ENCODE measurements around the gene KLK12. TPM values are rescaled to one million over a fixed set of nuclear protein-coding genes. Genes with fewer than 3 reads are reported as not detected.
"Not testable (repeated sequence)": the region's sequence is repeated elsewhere in the genome, so short reads cannot be mapped to it uniquely, and the experiment has no call there.

The KLK12 gene
- polyA plus RNA-seq, 10 donors: not detected

DNA sequence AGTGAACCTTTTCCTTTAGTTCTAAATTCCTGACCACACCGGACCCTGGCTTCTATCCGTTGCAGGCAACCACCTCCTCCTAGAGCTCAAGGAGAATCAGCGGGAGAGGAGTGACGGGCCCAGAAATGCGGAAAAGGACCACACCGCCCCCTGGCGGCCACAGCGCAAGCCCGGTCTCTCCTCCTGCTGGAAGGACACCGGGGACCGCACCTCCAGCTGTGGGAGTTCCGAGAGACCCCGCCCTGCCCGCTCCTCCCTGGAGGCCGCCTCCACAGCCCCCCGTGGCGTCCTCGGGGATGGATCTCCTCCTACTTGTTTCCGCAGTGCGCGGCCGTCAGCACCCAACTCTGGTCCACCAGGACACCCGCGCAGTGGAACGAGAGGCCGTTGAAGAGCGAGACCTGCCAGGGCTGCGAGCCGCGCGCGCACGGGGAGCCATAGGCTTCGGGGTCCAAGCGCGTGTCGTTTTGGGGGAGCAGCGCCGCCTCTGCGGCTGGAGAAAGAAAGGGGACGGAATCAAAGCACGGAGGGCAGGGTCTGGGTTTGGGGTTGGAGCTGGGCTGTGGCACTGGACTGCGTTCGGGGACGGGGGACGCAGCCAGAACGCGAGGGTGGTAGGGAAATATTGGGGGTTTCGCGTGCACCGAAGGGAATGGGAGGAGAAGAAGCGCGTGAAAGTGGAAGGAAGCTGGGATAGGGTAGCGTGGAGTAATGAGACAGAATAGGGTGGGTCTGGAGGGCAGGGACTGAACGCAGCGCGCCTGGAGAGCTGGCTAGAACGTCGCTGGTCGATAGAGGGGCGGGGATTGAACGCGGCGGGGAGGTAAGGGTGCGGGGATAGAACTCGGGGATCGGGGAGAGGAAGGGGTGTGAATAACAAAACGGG is 17.8 kb downstream of the KLK12 start:
- peak in 1 of 3 donors; percentile 67 for DNase-seq

DNA sequence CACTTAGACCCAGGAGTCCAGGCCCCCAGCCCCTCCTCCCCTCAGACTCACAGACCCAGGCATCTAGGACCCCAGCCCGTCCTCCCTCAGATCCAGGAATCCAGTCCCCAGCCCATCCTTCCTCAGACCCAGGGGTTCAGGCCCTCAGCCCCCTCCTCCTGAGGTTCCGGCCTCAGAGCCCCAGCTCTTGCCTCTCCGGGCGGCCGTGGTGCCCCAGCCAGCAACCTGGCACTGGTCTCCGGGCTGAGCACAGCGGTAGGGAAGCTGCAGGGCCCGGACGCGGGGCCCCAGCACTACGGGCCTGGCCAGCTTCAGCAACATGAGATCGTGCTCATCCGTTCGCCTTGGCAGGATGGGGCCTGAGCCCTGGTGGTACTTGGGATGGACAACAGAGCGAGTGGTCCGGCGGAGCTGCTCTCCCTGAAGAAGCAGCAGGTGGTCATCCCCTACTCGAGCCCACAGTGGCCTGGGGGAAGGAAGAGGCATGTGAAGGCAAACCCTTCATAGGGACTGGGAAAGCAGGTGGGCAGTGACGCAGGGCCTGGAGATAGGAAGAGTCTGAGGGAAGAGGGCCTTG is 19.0 kb downstream of the KLK12 start:
- no peak for DNase-seq

DNA sequence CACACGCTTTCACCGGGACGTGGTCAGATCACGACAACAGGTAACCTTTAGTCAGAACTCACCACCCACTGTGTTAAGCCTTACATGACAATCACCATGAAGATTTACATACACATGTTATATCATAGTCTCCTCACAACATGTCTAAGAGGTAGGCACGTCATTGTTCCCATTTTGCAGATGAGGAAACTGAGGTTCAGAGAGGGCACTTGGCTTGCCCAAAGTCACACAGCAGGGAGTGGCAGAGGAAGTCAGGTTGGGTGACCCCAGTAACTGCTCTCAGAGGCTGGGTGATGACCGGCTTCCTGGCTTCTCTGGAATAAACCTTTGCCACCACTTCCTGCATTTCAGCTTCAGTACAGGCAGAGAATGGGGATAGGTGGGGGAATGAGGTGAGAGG is 20.6 kb downstream of the KLK12 start:
- no peak for DNase-seq

DNA sequence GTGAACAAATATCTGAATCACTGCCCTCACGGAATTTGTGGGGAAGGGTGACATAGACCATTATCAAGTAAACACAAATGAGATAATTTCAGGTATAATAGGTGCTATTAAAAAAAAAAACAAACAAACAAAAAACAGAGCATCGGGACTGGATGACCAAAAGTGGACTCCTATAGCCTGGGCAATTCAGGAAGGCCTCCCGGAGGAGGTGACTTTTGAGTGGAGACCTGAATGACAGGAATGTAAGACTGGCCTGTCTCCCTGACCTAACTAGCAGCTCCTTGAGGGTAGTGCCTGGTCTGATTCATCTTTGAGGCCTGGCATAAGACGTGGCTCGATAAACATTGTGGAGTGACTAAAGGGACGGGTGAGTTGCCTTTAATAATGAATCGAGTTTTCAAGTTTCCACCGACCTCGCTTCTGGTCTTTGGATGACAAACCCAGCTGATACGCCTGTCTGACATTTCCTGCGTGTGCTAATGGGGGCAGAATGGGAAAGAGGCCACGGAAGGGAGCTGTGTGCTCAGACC is 22.1 kb downstream of the KLK12 start:
- DNase-seq: no peak

- no peak for DNase-seq
Observed at GRCh38 chr19:51010066-51010795, 24.6 kb downstream of the KLK12 start.

DNA sequence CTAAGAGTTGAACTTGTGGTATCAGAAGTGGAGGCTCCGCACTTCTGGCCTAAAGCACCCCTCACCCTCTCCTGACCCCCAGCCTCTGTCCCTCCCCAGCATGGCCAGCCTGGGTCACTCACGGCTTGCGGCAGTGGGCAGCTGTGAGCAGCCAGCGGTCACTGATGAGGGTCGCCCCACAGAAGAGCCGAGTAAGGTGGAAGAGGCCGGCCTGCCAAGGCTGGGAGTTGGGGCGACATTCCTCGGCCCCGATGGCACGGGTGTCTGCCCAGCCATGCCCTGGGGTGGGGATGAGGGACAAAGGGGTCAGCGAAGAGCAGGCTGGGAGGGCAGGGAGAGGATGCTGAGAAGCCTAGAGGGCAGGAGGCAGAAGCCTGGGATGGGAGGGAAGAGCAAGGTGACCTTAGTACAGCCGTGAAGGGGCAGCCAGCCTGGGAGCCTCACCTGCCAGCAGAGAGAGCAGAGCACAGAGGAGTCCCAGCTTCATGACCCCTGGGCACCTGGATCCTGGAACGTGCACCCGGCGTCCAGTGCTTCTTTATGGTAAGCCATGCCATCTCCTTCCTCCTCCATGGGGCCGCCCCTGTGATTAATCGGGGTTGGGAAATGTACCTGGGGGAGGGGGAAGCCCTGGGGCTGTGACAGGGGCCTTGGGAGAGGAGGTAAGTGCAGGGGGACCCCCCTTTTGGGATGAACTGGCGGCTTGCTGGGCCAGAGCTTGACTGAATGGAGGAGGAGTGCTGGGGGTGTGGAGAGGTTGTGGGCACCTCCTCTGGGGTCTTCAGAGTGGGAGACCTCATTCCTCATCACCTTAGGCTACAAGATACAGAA is 25.5 kb downstream of the KLK12 start:
- no peak for DNase-seq

GRCh38 chr19:51007488-51007887 is 27.3 kb downstream of the KLK12 start:
- no peak for DNase-seq

DNA sequence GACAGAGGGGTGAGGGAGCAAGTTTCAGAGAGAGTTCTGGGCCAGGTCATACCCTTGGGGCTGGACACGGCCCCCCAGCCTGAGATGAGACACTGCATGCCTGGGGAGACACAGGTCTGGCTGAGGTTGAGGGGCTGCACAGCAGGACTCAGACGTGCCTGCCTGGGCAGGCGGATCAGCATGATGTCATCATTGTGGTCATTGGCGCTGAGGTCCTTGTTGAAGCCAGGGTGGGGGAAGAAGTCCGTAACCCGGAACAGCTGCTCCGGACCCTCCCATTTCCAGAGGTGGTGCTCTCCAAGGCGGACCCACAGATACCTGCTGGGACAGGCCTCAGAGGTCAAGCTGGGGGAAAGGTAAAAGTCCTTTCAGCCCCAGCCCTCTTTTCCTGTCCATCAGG is 28.4 kb downstream of the KLK12 start:
- no peak for DNase-seq

DNA sequence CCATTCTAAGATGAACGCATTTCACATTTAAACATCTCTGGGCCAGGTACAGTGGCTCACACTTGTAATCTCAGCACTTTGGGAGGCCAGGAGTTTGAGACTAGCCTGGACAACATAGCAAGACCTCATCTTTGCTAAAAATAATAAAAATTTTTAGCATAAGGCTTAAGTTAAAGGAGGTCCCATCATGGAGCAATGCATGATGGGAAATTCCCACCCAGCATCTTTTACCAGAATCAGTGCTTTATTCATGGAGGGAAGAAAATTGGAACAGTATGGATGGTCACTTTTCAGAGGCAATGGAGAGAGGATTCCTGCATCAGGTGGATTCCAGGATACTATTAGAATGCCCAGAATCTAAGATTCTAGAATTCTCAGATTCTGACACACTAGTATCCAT is 29.6 kb downstream of the KLK12 start:
- no peak for DNase-seq

DNA sequence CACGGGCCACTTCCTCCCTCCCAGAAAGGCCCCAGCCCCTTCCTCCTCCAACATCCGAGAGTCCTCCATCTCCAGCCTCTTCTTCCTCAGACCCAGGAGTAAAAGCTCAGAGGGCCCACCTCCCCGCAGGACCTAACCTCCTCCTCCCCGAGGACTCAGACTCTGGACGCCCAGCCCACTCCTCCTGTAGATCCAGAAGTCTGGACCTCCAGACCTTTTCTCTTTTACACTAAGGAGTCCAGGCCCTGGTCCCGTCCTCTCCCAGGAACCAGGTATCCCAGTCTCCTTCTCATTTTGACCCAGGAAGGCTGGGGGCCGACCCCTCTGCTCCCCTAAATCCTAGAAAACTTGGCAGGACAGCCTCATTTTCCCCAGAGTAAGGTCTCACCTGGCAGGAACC is 31.5 kb downstream of the KLK12 start:
- no peak for DNase-seq

DNA sequence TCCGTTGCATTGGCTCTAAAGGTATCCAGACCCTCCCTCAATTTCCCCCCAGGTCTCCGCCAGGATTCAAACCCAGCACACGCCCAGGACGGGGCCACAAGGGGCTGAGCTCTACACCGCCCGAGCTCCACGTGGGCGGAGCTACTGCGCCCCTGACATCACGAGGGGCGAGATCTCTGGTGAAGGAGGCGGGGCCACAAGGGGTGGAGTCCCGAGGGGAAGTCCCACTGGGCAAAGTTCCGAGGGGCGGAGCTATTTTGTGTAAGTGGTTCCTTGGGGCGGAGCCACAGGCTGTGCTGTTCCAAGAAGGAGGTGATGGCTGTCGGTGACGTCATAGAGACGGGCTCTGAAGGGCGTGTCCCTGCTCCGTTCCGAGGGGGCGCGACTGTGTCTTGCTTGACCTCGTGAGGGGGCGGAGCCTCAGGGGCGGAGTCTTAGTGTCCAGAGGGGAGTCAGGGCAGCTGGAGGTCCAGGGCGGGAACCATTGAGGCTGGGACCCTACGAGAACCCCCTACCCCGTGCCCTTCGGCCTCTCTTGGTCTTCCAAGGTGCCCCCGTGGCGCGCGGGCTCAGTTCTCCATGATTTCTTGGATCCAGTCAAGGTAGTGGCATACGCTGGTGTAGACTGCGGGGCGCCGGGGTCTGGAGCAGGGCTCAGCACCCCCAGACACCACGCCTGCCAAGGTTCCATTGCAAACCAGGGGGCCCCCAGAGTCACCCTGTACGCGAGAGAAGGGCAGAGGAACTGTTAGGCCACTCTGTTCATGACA is 32.1 kb downstream of the KLK12 start:
- DNase-seq: no peak

- no peak for DNase-seq
Observed at GRCh38 chr19:51002089-51002532, 32.7 kb downstream of the KLK12 start.

- peak in 1 of 3 donors; percentile 5 for DNase-seq
Observed at GRCh38 chr19:51001515-51001914, 33.3 kb downstream of the KLK12 start, which contains the start of gene KLK8. TSS of gene KLK8 (minus strand) at chr19:51001604. CDS start at chr19:51001167, 437 bp downstream.

GRCh38 chr19:51000981-51001380 is 33.8 kb downstream of the KLK12 start:
- no peak for DNase-seq

DNA sequence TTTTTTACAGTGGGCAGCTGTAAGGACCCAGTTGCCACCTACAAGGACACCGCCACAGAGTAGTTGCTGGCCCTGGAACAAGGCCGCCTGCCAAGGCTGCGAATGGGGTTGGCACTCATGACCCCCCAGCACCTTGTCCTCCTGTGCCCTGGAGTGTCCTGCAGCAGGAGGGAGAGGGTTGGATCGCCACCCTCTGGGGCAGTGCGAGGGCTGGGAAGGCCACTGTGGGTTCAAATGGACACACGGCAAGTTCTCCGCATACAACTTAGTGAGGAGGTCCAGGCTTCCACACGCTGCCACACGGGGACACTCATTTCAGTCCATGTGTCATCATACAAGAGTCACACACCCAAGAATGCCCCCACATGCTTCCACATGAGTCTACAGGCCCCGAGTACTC is 34.4 kb downstream of the KLK12 start:
- DNase-seq: no peak

GRCh38 chr19:50998686-50999085 is 36.1 kb downstream of the KLK12 start:
- no peak for DNase-seq

DNA sequence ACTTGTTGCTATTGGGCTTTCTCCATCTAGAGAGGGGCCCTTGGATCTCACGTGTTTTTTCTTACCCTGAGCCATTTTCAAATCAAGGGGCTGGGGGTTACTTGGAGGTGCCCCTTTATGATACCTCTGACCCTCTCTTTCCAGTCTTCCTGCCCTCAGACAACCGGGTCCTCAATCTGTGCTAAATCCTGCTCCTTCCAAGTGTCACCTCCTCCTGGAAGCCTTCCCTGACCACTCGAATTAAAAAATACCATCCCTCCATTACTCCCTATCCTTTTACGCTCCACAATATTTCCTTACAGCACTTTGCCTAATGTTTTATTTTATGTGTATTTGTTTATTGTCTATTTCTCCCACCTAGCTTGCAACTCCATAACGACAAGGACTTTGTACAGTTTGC is 36.7 kb downstream of the KLK12 start:
- DNase-seq: no peak

- DNase-seq: no peak
Observed at GRCh38 chr19:50994129-50994528, 40.7 kb downstream of the KLK12 start.

DNA sequence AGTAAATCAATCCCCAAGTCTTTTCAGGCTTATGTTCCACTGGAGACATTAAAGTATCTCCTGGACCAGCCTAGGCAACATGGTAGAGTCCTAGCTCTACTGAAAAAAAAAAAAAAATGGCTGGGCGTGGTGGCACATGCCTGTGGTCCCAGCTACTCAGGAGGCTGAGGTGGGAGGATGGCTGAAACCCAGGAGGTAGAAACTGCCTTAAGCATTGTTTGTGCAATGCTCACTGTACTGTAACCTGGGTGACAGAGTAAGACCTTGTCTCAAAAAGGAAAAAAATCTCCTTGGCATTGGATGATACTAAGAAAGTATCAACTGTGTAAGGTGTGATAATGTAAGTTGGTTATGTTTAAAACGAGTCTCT is 42.2 kb downstream of the KLK12 start:
- DNase-seq: no peak

- not testable (repeated sequence) for DNase-seq
Observed at GRCh38 chr19:50984416-50984815, 50.4 kb downstream of the KLK12 start.
